Mesenchymal stem cell (in vitro differentiated cells and primary cell): ENCODE data around the gene ZCCHC7.

Experiments used
- DNase-seq: peaks from one replicate; pipeline ENCODE4 v3.0.0-alpha.2; 2013
- H2AFZ ChIP-seq: one replicate; pipeline ENCODE4 v1.6.1; 2013; ENCODE audit warnings: low read depth, mild to moderate bottlenecking, control low read depth, inconsistent platforms, low read length, moderate library complexity
- H2AK5ac ChIP-seq: 2 replicates; pipeline ENCODE4 v1.6.1; 2013; ENCODE audit warnings: low read length, moderate library complexity, mild to moderate bottlenecking, inconsistent platforms; ENCODE audit not compliant: severe bottlenecking
- H2BK120ac ChIP-seq: one replicate; pipeline ENCODE4 v1.6.1; 2013; ENCODE audit warnings: low read depth, mild to moderate bottlenecking, inconsistent platforms, low read length, moderate library complexity
- H2BK12ac ChIP-seq, 2 experiments: one replicate each; pipeline ENCODE4 v1.6.1; 2013; ENCODE audit warnings: inconsistent platforms in 2 of 2, low read length in 2 of 2, mild to moderate bottlenecking in 2 of 2, moderate library complexity in 2 of 2, control low read depth in 1 of 2
- H2BK15ac ChIP-seq: one replicate; pipeline ENCODE4 v1.6.1; 2013; ENCODE audit warnings: mild to moderate bottlenecking, low read depth, inconsistent platforms; ENCODE audit not compliant: poor library complexity, severe bottlenecking
- H2BK5ac ChIP-seq: 2 replicates; pipeline ENCODE4 v1.6.1; 2013; ENCODE audit warnings: low read depth, mild to moderate bottlenecking, low read length, control low read depth, inconsistent platforms; ENCODE audit not compliant: poor library complexity, severe bottlenecking
- H3K14ac ChIP-seq, 2 experiments: one replicate each; pipeline ENCODE4 v1.6.1; 2013; ENCODE audit warnings: inconsistent platforms in 2 of 2, low read length in 2 of 2, control low read depth in 1 of 2, mild to moderate bottlenecking in 1 of 2, moderate library complexity in 1 of 2
- H3K18ac ChIP-seq, 2 experiments: one replicate each; pipeline ENCODE4 v1.6.1; 2013; ENCODE audit warnings: inconsistent platforms in 2 of 2, low read length in 2 of 2, control low read depth in 1 of 2, low read depth in 1 of 2, mild to moderate bottlenecking in 1 of 2
- H3K23ac ChIP-seq, 2 experiments: one replicate each; pipeline ENCODE4 v1.6.1; 2013; ENCODE audit warnings: inconsistent platforms in 2 of 2, low read length in 2 of 2, mild to moderate bottlenecking in 2 of 2, moderate library complexity in 2 of 2, control low read depth in 1 of 2
- H3K27ac ChIP-seq: 2 replicates; pipeline ENCODE4 v1.5.1; 2013; ENCODE audit warnings: mild to moderate bottlenecking, moderate library complexity, low read length, control low read depth, inconsistent platforms; ENCODE audit not compliant: poor library complexity, severe bottlenecking
- H3K27me3 ChIP-seq, 2 experiments: 2 replicates each; pipeline versions ENCODE4 v1.6.1 to v1.7.0; 2013; ENCODE audit warnings: low read length in 2 of 2, mild to moderate bottlenecking in 2 of 2, moderate library complexity in 2 of 2, control low read depth in 1 of 2, inconsistent platforms in 1 of 2; ENCODE audit not compliant: control insufficient read depth in 1 of 2, insufficient read depth in 1 of 2
- H3K36me3 ChIP-seq, 2 experiments: 2 replicates each; pipeline versions ENCODE4 v1.6.1 to v1.7.0; 2013; ENCODE audit warnings: low read length in 2 of 2, control low read depth in 1 of 2, inconsistent platforms in 1 of 2, low read depth in 1 of 2, mild to moderate bottlenecking in 1 of 2; ENCODE audit not compliant: insufficient read depth in 2 of 2, control insufficient read depth in 1 of 2
- H3K4ac ChIP-seq, 2 experiments: one replicate each; pipeline ENCODE4 v1.6.1; 2013; ENCODE audit warnings: inconsistent platforms in 2 of 2, low read length in 2 of 2, mild to moderate bottlenecking in 2 of 2, moderate library complexity in 2 of 2, control low read depth in 1 of 2, low read depth in 1 of 2
- H3K4me1 ChIP-seq: 2 replicates; pipeline ENCODE4 v1.6.1; 2013; ENCODE audit warnings: low read depth, low read length, control low read depth; ENCODE audit not compliant: control insufficient read depth, insufficient read depth
- H3K4me2 ChIP-seq: 2 replicates; pipeline ENCODE4 v1.6.1; 2013; ENCODE audit warnings: low read length, mild to moderate bottlenecking, inconsistent platforms; ENCODE audit not compliant: poor library complexity, severe bottlenecking
- H3K4me3 ChIP-seq, 2 experiments: 2 replicates each; pipeline versions ENCODE4 v1.5.1 to v1.7.0; 2013; ENCODE audit warnings: low read length in 2 of 2, mild to moderate bottlenecking in 2 of 2, control low read depth in 1 of 2, low read depth in 1 of 2; ENCODE audit not compliant: insufficient read depth in 1 of 2
- H3K79me1 ChIP-seq: replicated peaks from 2 replicates; pipeline ENCODE4 v1.6.1; 2013; ENCODE audit warnings: mild to moderate bottlenecking, control low read depth, low read length, inconsistent platforms; ENCODE audit not compliant: poor library complexity, severe bottlenecking
- H3K9ac ChIP-seq: 2 replicates; pipeline ENCODE4 v1.7.0; 2013; ENCODE audit warnings: mild to moderate bottlenecking, low read length, moderate library complexity
- H3K9me3 ChIP-seq: 2 replicates; pipeline ENCODE4 v1.7.0; 2013; ENCODE audit warnings: mild to moderate bottlenecking, low read length; ENCODE audit not compliant: control insufficient read depth
- H4K8ac ChIP-seq: one replicate; pipeline ENCODE4 v1.6.1; 2013; ENCODE audit warnings: inconsistent platforms, mild to moderate bottlenecking, low read length, moderate library complexity
- H4K91ac ChIP-seq: one replicate; pipeline ENCODE4 v1.6.1; 2013; ENCODE audit warnings: mild to moderate bottlenecking, low read length, inconsistent platforms
- WGBS: methylation state at CpG from one replicate; pipeline ENCODE4 v1.1.7; 2013; ENCODE audit warnings: mixed read lengths; 5-methylcytosine and 5-hydroxymethylcytosine counted together

ZCCHC7 gene

GRCh38 chr9:37328556-37329227 lies 208.3 kb downstream of the ZCCHC7 start:
- H3K4ac ChIP-seq, result no peak overlapping the region
- no peak for DNase-seq
- no peak overlapping the region for H2AK5ac ChIP-seq
- H3K27me3 ChIP-seq, result no peaks in the 10 kb centered on the region
- no peaks in the 10 kb centered on the region for H3K79me1 ChIP-seq
- no peak overlapping the region for H3K4me2 ChIP-seq
- H2BK120ac ChIP-seq, result no peak overlapping the region
- no peak overlapping the region for H2BK15ac ChIP-seq
- H3K18ac ChIP-seq, result no peak overlapping the region
- no peak overlapping the region for H4K8ac ChIP-seq
- H2BK12ac ChIP-seq, result no peak overlapping the region
- H3K27ac ChIP-seq, result no peak overlapping the region
- no peaks in the 10 kb centered on the region for H3K9me3 ChIP-seq
- H3K23ac ChIP-seq, result no peak overlapping the region
- H3K4me1 ChIP-seq, result peaks cover 4% of the 10 kb centered on the region
- no peak overlapping the region for H3K14ac ChIP-seq
- peaks cover 0 to 12% of the 10 kb centered on the region in 2 experiments for H3K36me3 ChIP-seq
- H3K4me3 ChIP-seq, result no peak overlapping the region
- H2BK5ac ChIP-seq, result no peak overlapping the region
- no peak overlapping the region for H4K91ac ChIP-seq
- no peak overlapping the region for H2AFZ ChIP-seq
- H3K9ac ChIP-seq, result no peak overlapping the region

GRCh38 chr9:37329576-37329975 lies 209.2 kb downstream of the ZCCHC7 start:
- H4K8ac ChIP-seq, result no peak overlapping the region
- no peaks in the 10 kb centered on the region for H3K27me3 ChIP-seq
- H3K9me3 ChIP-seq, result no peaks in the 10 kb centered on the region
- no peak overlapping the region for H2BK12ac ChIP-seq
- no peak overlapping the region for H2AFZ ChIP-seq
- H3K36me3 ChIP-seq, result peaks cover 0 to 9% of the 10 kb centered on the region in 2 experiments
- no peak overlapping the region for H2BK5ac ChIP-seq
- no peak overlapping the region for H3K23ac ChIP-seq
- H3K18ac ChIP-seq, result no peak overlapping the region
- 91% methylated on average over 2 of the region's 2 CpGs for whole genome bisulfite sequencing
- no peak overlapping the region for H3K4ac ChIP-seq
- H2BK15ac ChIP-seq, result no peak overlapping the region
- peak; percentile 34 for DNase-seq
- H3K27ac ChIP-seq, result no peak overlapping the region
- H3K4me2 ChIP-seq, result no peak overlapping the region
- H3K4me1 ChIP-seq, result peaks cover under 1% of the 10 kb centered on the region
- no peaks in the 10 kb centered on the region for H3K79me1 ChIP-seq
- no peak overlapping the region for H3K4me3 ChIP-seq
- H3K9ac ChIP-seq, result no peak overlapping the region
- H2AK5ac ChIP-seq, result no peak overlapping the region
- H3K14ac ChIP-seq, result no peak overlapping the region
- H4K91ac ChIP-seq, result no peak overlapping the region
- H2BK120ac ChIP-seq, result no peak overlapping the region

GRCh38 chr9:37331871-37332270 lies 211.5 kb downstream of the ZCCHC7 start:
- Histone ChIP-seq H3K4me1 (no peaks in the 10 kb centered on the region), H3K4ac (no peak overlapping the region), H2BK15ac (no peak overlapping the region), H3K36me3 (peaks cover 0 to 9% of the 10 kb centered on the region in 2 experiments), H4K8ac (no peak overlapping the region), H3K9ac (no peak overlapping the region), H3K9me3 (no peaks in the 10 kb centered on the region), H2BK12ac (no peak overlapping the region), H2AFZ (no peak overlapping the region), H3K18ac (no peak overlapping the region), H3K4me3 (no peak overlapping the region), H3K79me1 (no peaks in the 10 kb centered on the region), H2BK120ac (no peak overlapping the region), H3K14ac (no peak overlapping the region), H2AK5ac (no peak overlapping the region), H4K91ac (no peak overlapping the region), H3K4me2 (no peak overlapping the region), H3K27me3 (no peaks in the 10 kb centered on the region), H3K27ac (no peak overlapping the region), H2BK5ac (no peak overlapping the region), H3K23ac (no peak overlapping the region)
- WGBS, result no CpG with 5 or more reads among the region's 1 CpG
- no peak for DNase-seq

- Histone ChIP-seq H3K9ac (no peak overlapping the region), H3K23ac (no peak overlapping the region), H3K4me2 (no peak overlapping the region), H2BK12ac (no peak overlapping the region), H2BK5ac (no peak overlapping the region), H3K27me3 (no peaks in the 10 kb centered on the region), H4K8ac (no peak overlapping the region), H3K18ac (no peak overlapping the region), H3K36me3 (peaks cover 0 to 7% of the 10 kb centered on the region in 2 experiments), H3K4me3 (no peak overlapping the region), H3K14ac (no peak overlapping the region), H3K9me3 (no peaks in the 10 kb centered on the region), H2BK15ac (no peak overlapping the region), H2AK5ac (no peak overlapping the region), H3K27ac (no peak overlapping the region), H2AFZ (no peak overlapping the region), H3K79me1 (no peaks in the 10 kb centered on the region), H3K4ac (no peak overlapping the region), H3K4me1 (no peaks in the 10 kb centered on the region), H2BK120ac (no peak overlapping the region), H4K91ac (no peak overlapping the region)
- no peak for DNase-seq
Observed at GRCh38 chr9:37332578-37332977, 212.2 kb downstream of the ZCCHC7 start.
